MM.1S (cell line): Measurements from ENCODE around the gene RAB10.

Experiments
- DNase-seq: peaks from one replicate; pipeline ENCODE4 v3.0.0-alpha.2; 2015
- H2AFZ ChIP-seq: fragments of 300-600 bp; sonication (generic); 2 replicates; pipeline ENCODE4 v1.6.0; 2016; ENCODE audit warnings: antibody characterized with exemption, low read length
- H3F3A ChIP-seq: fragments of 300-600 bp; sonication (generic); 2 replicates; pipeline ENCODE4 v1.6.1; 2016; ENCODE audit warnings: mild to moderate bottlenecking, antibody characterized with exemption, low read length, moderate library complexity, mixed read lengths; ENCODE audit not compliant: insufficient read depth
- H3K27ac ChIP-seq: fragments of 300-600 bp; sonication (generic); 2 replicates; pipeline ENCODE4 v1.5.1; 2016; ENCODE audit warnings: mild to moderate bottlenecking, low read length
- H3K27me3 ChIP-seq: fragments of 300-600 bp; sonication (generic); replicated peaks from 2 replicates; pipeline ENCODE4 v1.6.0; 2016; ENCODE audit warnings: low read length; ENCODE audit not compliant: insufficient read depth
- H3K36me3 ChIP-seq: fragments of 300-600 bp; sonication (generic); replicated peaks from 2 replicates; pipeline ENCODE4 v1.6.1; 2016; ENCODE audit warnings: mild to moderate bottlenecking, low read length, mixed read lengths; ENCODE audit not compliant: insufficient read depth
- H3K4me1 ChIP-seq: fragments of 300-600 bp; sonication (generic); 2 replicates; pipeline ENCODE4 v1.6.1; 2016; ENCODE audit warnings: low read length, mixed read lengths
- H3K4me2 ChIP-seq: fragments of 300-600 bp; sonication (generic); 2 replicates; pipeline ENCODE4 v1.6.0; 2016; ENCODE audit warnings: low read depth, low read length
- H3K4me3 ChIP-seq: fragments of 300-600 bp; sonication (generic); 2 replicates; pipeline ENCODE4 v1.5.1; 2016; ENCODE audit warnings: low read length, mixed read lengths
- H3K79me2 ChIP-seq: fragments of 300-600 bp; sonication (generic); 2 replicates; pipeline ENCODE4 v1.6.1; 2016; ENCODE audit warnings: mixed run types, low read length, mixed read lengths
- H3K9ac ChIP-seq: fragments of 300-600 bp; sonication (generic); 2 replicates; pipeline ENCODE4 v1.6.1; 2016; ENCODE audit warnings: low read length, mixed read lengths
- H3K9me2 ChIP-seq: fragments of 300-600 bp; sonication (generic); replicated peaks from 2 replicates; pipeline ENCODE4 v1.6.1; 2016; ENCODE audit warnings: mild to moderate bottlenecking, low read length, mixed read lengths; ENCODE audit not compliant: insufficient read depth
- H3K9me3 ChIP-seq: fragments of 300-600 bp; sonication (generic); replicated peaks from 2 replicates; pipeline ENCODE4 v1.6.1; 2016; ENCODE audit warnings: mild to moderate bottlenecking, low read length, mixed read lengths; ENCODE audit not compliant: insufficient read depth
- H4K20me1 ChIP-seq: fragments of 300-600 bp; sonication (generic); 2 replicates; pipeline ENCODE4 v1.6.1; 2016; ENCODE audit warnings: mild to moderate bottlenecking, low read length, moderate library complexity, mixed read lengths; ENCODE audit not compliant: insufficient read depth
- CTCF ChIP-seq: fragments of 300-600 bp; sonication (generic); IDR thresholded peaks from 2 replicates; pipeline ENCODE4 v1.5.1; 2016; ENCODE audit warnings: antibody characterized with exemption, low read length, mixed read lengths
- EZH2 ChIP-seq: fragments of 300-600 bp; sonication (generic); optimal IDR thresholded peaks from 2 replicates; pipeline ENCODE3; 2017; ENCODE audit warnings: low read depth, mild to moderate bottlenecking, antibody characterized with exemption, low read length, mixed read lengths
- EZH2phosphoT487 ChIP-seq: fragments of 300-600 bp; sonication (generic); IDR thresholded peaks from 2 replicates; pipeline ENCODE4 v1.6.1; 2018; ENCODE audit warnings: antibody characterized with exemption, low read length

RAB10 gene

GRCh38 chr2:26119521-26119920 is 85.6 kb downstream of the RAB10 start:
- no peaks in the 10 kb centered on the region for H3K36me3 ChIP-seq
- no peaks in the 10 kb centered on the region for H3K9me3 ChIP-seq
- no peak overlapping the region for H3K9ac ChIP-seq
- no peak overlapping the region for H2AFZ ChIP-seq
- H3K4me3 ChIP-seq: no peak overlapping the region
- H4K20me1 ChIP-seq: no peaks in the 10 kb centered on the region
- no peaks in the 10 kb centered on the region for H3K4me1 ChIP-seq
- H3K9me2 ChIP-seq: no peaks in the 10 kb centered on the region
- no peak for DNase-seq
- H3K27me3 ChIP-seq: no peaks in the 10 kb centered on the region
- H3K4me2 ChIP-seq: no peak overlapping the region
- no peaks in the 10 kb centered on the region for H3F3A ChIP-seq
- H3K79me2 ChIP-seq: peaks cover 42% of the 10 kb centered on the region
- TF ChIP-seq CTCF (no peak), EZH2phosphoT487 (no peak), EZH2 (no peak)
- H3K27ac ChIP-seq: no peak overlapping the region

- no peaks in the 10 kb centered on the region for H3K27me3 ChIP-seq
- H4K20me1 ChIP-seq: no peaks in the 10 kb centered on the region
- no peaks in the 10 kb centered on the region for H3K9me2 ChIP-seq
- no peak overlapping the region for H3K27ac ChIP-seq
- no peak overlapping the region for H2AFZ ChIP-seq
- DNase-seq: no peak
- H3K79me2 ChIP-seq: peaks cover 44% of the 10 kb centered on the region
- no peak overlapping the region for H3K9ac ChIP-seq
- H3K36me3 ChIP-seq: no peaks in the 10 kb centered on the region
- H3K4me2 ChIP-seq: no peak overlapping the region
- TF ChIP-seq EZH2phosphoT487 (no peak), CTCF (no peak), EZH2 (no peak)
- H3F3A ChIP-seq: no peaks in the 10 kb centered on the region
- H3K9me3 ChIP-seq: no peaks in the 10 kb centered on the region
- no peaks in the 10 kb centered on the region for H3K4me1 ChIP-seq
- H3K4me3 ChIP-seq: no peak overlapping the region
Measured at GRCh38 chr2:26122630-26123029, 88.7 kb downstream of the RAB10 start.

- Histone ChIP-seq H3K36me3 (no peaks in the 10 kb centered on the region), H2AFZ (no peak overlapping the region), H3K4me1 (no peaks in the 10 kb centered on the region), H3K9ac (no peak overlapping the region), H3K9me2 (no peaks in the 10 kb centered on the region), H4K20me1 (no peaks in the 10 kb centered on the region), H3K4me3 (no peak overlapping the region), H3K9me3 (no peaks in the 10 kb centered on the region), H3K4me2 (no peak overlapping the region), H3K27me3 (no peaks in the 10 kb centered on the region), H3F3A (no peaks in the 10 kb centered on the region), H3K79me2 (peaks cover 48% of the 10 kb centered on the region), H3K27ac (no peak overlapping the region)
- no peak for TF ChIP-seq EZH2
- no peak for TF ChIP-seq CTCF
- TF ChIP-seq EZH2phosphoT487: no peak
- no peak for DNase-seq
Measured at GRCh38 chr2:26123426-26123825, 89.5 kb downstream of the RAB10 start.
